LNCaP clone FGC (cell line): Measurements from ENCODE around the gene CCDC170.

Experiments used
- DNase-seq: peaks from one replicate; pipeline ENCODE4 v3.0.0-alpha.2; 2011; ENCODE audit warnings: low read depth
- H3K4me3 ChIP-seq: 2 replicates; pipeline ENCODE4 v1.5.1; 2011; ENCODE audit warnings: mild to moderate bottlenecking, low read depth, low read length, control low read depth
- CTCF ChIP-seq: IDR thresholded peaks from 2 replicates; pipeline ENCODE4 v1.5.1; 2012; ENCODE audit warnings: mild to moderate bottlenecking; ENCODE audit not compliant: control insufficient read depth, insufficient read depth; ENCODE audit errors: extremely low read depth

CCDC170 gene

DNA sequence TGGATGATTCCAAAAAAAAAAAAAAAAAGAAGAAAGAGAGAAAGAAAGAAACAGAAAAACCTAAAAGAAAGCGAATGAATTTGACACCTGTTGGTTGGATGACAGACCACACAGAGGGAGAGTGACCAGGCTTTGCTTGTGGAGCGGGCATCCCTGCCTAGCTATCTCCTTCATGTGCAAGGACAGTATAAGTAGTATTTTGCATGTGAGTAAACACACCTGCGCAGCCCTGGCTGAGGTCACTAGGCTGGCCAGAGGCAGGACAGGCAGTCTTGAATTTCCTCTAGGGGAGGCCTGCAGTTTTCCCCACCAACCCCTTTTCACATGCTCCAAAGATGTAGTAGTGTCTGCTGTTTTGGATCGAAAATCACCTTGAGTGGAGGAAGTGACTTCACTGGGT lies 126.4 kb downstream of the CCDC170 start:
- H3K4me3 ChIP-seq = no peak overlapping the region
- TF ChIP-seq CTCF = no peak
- no peak for DNase-seq

DNA sequence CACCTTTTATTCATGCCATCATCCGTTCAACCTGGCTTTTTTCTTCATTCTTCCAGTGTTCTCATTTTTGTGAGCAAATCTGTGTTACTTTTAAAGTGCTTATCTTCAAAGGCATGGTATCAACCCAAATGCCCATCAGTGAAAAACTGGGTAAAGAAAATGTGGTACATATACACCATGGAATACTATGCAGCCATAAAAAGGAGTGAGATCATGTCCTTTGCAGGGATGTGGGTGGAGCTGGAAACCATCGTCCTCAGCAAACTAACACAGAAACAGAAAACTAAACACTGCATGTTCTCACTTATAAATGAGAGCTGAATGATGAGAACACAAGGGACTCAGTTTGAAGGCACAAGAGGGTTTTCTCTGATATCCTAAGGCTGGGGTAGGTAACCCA lies 130.3 kb downstream of the CCDC170 start:
- no peak overlapping the region for H3K4me3 ChIP-seq
- TF ChIP-seq CTCF = no peak
- DNase-seq = no peak

DNA sequence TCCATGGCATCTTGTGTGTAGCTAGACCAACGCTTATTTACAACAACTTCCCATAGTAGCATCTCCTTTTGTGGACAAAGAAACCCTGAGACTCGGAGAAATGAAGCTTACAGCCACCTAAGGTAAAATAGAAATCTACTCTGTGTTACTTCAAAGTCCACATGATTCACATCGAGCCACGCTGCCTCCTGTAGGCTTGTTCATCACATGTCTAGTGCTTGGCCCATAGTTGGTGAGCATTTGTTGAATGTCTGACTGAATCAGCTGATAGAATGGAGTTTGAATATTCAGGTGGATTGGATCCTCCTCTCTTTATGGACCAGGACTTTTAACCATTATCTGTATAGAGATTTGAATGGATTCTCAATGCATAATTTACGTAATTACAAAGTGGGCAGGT lies 130.7 kb downstream of the CCDC170 start:
- no peak for DNase-seq
- no peak for TF ChIP-seq CTCF
- H3K4me3 ChIP-seq = no peak overlapping the region

DNA sequence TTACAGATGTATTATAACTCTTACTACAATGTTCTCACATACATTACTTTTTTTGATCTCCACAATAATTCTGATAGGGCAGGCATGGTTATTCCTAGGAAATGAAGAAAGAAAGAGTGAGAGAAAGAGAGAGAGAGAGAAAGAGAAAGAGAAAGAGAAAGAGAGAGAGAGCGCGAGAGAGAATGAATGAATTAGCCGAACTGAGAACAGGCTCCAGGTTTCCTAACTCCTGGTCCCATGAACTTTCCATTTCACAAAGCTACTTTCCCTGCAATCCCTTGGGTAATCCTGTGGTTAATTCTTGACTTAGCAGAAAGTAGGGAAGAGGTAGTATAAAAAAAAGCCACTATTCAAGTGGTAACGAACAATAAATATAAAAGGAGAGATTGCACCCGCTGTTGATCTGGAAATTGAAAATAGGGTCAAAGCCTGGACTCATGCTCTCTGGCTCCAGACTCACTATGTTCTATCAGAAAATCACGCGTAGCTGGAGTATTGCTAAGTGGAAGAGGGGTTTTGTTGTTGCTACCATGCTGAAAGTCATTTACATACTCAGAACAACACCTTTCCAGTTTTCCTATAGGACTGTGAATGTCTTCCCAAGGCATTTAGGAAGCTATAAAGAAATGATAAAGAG lies 131.2 kb downstream of the CCDC170 start:
- no peak for TF ChIP-seq CTCF
- DNase-seq = no peak
- H3K4me3 ChIP-seq = no peak overlapping the region

DNA sequence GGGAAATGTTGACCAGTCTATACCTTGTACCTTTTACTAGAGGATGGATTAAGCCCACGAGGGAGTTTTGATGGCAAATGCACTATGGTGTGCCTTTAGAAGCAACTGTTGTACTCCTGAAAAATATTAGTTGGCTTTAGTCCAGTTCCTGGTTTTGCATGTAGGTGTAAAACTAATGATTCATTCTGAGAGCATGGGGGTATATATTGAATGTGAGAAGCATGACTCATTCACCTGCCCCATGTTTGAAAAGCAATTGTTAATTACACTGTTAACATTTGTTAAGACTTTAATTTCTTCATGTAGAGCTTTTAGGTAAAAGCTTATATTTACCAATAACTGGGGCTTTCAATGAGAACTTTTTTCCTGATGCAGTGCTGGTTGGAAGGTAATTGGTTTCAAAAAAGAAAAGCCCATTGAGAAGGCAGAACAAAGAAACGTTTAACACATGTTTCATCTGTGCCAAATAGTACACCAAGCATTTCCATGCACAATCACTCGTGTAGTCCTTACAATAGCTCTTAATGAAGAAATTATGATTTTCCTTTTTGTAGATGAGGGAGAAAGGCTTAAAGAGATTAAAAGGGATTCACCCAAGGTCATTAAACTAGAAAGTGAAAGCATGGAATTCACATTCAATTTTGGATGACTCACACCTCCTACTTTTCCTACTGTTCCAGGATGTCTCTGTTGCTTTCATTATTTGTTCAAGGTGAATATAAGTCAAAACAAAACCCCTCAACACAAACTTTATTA lies 134.1 kb downstream of the CCDC170 start:
- no peak overlapping the region for H3K4me3 ChIP-seq
- TF ChIP-seq CTCF = no peak
- no peak for DNase-seq

DNA sequence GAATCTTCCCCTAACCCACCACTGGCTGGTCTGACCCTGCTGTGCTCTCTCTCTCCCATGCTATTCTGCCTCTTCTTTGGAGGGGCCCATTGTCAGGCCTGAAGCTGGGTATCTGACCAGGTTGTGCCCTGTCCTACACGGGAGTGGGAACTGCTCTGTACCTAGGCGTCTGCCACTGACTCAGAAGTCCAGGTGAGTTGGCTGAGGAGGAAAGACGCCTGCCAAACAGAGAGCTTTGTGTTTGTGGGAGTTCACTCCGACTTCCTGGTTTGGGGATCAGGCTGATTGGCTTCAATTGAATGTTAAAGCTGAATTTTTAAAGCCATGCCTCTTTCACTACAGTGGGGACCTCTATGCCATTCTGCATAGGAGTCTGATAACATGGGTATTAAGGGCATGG lies 136.0 kb downstream of the CCDC170 start:
- no peak overlapping the region for H3K4me3 ChIP-seq
- TF ChIP-seq CTCF = no peak
- DNase-seq = no peak
